NT2/D1 (cell line): Measurements from ENCODE around the gene ZNF296.

ENCODE experiments used
- DNase-seq: peaks from one replicate; pipeline ENCODE4 v3.0.0-alpha.2; 2011; ENCODE audit warnings: low read depth, low spot score
- H3K27me3 ChIP-seq: 2 replicates; pipeline ENCODE4 v1.6.0; 2011; ENCODE audit warnings: mild to moderate bottlenecking; ENCODE audit not compliant: insufficient read length, insufficient read depth
- H3K36me3 ChIP-seq: 2 replicates; pipeline ENCODE4 v1.6.1; 2011; ENCODE audit warnings: mild to moderate bottlenecking, low read length, mixed read lengths; ENCODE audit not compliant: insufficient read depth, insufficient read length
- H3K4me1 ChIP-seq: 2 replicates; pipeline ENCODE4 v1.5.1; 2011; ENCODE audit not compliant: insufficient read depth, insufficient read length
- H3K4me3 ChIP-seq: 2 replicates; pipeline ENCODE4 v1.5.1; 2011; ENCODE audit warnings: low read depth; ENCODE audit not compliant: insufficient read length
- H3K9ac ChIP-seq: 2 replicates; pipeline ENCODE4 v1.6.0; 2011; ENCODE audit warnings: low read depth; ENCODE audit not compliant: insufficient read length
- H3K9me3 ChIP-seq: 2 replicates; pipeline ENCODE4 v1.5.1; 2011; ENCODE audit warnings: mild to moderate bottlenecking, low read length; ENCODE audit not compliant: insufficient read depth
- SUZ12 ChIP-seq: IDR thresholded peaks from 2 replicates; pipeline ENCODE4 v1.6.1; 2011; ENCODE audit not compliant: insufficient read length, insufficient read depth; ENCODE audit errors: extremely low read depth
- YY1 ChIP-seq: IDR thresholded peaks from 2 replicates; pipeline ENCODE4 v1.6.1; 2011; ENCODE audit not compliant: insufficient read length, insufficient read depth
- ZNF274 ChIP-seq: IDR thresholded peaks from 2 replicates; pipeline ENCODE4 v1.6.1; 2011; ENCODE audit warnings: mild to moderate bottlenecking, low read depth, low read length

The ZNF296 gene

DNA sequence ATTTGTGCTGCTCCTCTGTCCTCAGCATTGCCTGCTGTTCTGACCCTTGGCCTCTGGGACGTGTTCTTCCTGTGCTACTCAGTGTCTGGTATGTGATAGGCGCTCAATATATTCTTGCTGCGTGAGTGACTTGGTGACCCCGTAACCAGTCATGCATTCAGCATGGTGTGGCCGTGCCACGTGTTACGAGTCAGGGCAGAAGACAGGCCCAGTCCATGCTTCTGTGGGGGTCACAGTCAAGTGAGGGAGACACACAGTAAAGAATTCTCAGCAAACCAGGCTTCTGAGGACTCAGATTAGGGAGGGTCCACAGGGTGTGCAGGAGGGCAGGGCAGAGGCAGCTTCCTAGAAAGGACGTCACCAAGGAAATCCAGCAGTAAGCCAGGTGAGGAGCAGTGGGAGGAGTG, 24.6 kb upstream of the ZNF296 start:
- H3K4me1 ChIP-seq, result peaks cover 34% of the 10 kb centered on the region
- H3K9me3 ChIP-seq, result no peaks in the 10 kb centered on the region

DNA sequence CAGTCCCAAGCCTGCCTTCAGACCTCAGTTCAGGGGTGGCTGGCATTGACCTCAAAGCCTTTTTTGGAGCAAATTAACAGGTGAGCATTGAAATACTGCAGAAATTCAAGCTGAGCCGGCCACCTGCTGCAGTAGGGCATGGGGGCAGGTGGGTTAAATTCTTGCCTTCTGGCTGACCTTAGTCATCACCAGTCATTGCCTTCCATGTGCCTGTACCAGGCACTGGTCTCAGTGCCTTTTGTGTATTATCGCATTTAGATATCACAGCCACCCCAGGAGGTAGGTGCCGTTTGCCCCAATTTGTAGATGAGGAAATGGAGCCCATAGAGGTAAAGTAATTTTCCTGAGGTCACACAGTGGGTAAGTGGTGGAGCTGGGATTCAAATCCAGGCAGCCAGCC, 23.9 kb upstream of the ZNF296 start:
- TF ChIP-seq ZNF274, result no peak
- no peak for TF ChIP-seq SUZ12
- no peak for TF ChIP-seq YY1
- H3K9me3 ChIP-seq, result no peaks in the 10 kb centered on the region
- no peak for DNase-seq
- peaks cover 34% of the 10 kb centered on the region for H3K4me1 ChIP-seq
- H3K27me3 ChIP-seq, result no peaks in the 10 kb centered on the region
- H3K36me3 ChIP-seq, result peaks cover 35% of the 10 kb centered on the region
- no peak overlapping the region for H3K9ac ChIP-seq
- no peak overlapping the region for H3K4me3 ChIP-seq

More for the DNA sequence above, 24.6 kb upstream of the ZNF296 start:
- H3K4me3 ChIP-seq, result no peak overlapping the region
- H3K36me3 ChIP-seq, result peaks cover 29% of the 10 kb centered on the region
- TF ChIP-seq YY1 (no peak), ZNF274 (no peak), SUZ12 (no peak)
- no peaks in the 10 kb centered on the region for H3K27me3 ChIP-seq
- DNase-seq, result no peak
- H3K9ac ChIP-seq, result no peak overlapping the region

DNA sequence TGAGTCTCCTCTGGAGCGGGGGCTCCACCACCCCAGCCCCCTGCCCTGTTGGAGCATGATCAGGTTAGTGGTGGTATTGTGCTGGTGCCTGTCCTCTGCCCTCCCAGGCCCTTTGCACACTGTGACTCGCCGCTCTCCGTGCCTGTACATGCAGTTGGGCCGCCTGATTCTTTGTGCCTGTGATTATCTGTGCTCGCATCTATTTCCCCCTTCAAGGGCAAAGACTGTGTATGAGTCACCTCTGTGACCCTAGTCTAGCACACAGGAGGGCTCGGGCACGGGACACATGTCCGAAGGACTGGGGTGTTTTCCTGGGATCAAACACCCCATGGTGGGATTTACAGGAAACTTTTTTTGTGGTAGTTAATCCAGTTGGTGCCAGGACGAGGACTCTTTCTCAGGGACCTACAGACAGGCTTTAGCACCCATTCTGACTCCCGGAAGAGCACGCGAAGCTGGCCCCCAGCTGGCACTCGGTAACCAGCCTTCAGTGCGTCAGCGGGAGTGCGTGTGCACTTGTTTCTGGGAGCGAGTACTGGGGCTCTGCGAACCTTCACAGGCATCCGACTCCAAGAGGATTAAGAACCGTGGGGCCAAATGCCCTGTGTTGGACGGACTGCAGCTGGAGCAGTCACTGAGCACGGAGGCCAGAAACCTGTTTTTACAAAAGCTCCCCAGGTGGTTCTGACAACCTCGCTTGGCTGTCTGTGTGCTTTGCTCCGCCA, 23.4 kb upstream of the ZNF296 start:
- H3K4me1 ChIP-seq, result peaks cover 32% of the 10 kb centered on the region
- H3K27me3 ChIP-seq, result no peaks in the 10 kb centered on the region
- peak overlapping the region; percentile 37 for H3K9ac ChIP-seq
- no peak overlapping the region for H3K4me3 ChIP-seq
- TF ChIP-seq SUZ12, result no peak
- H3K9me3 ChIP-seq, result no peaks in the 10 kb centered on the region
- no peak for DNase-seq
- H3K36me3 ChIP-seq, result peaks cover 40% of the 10 kb centered on the region

DNA sequence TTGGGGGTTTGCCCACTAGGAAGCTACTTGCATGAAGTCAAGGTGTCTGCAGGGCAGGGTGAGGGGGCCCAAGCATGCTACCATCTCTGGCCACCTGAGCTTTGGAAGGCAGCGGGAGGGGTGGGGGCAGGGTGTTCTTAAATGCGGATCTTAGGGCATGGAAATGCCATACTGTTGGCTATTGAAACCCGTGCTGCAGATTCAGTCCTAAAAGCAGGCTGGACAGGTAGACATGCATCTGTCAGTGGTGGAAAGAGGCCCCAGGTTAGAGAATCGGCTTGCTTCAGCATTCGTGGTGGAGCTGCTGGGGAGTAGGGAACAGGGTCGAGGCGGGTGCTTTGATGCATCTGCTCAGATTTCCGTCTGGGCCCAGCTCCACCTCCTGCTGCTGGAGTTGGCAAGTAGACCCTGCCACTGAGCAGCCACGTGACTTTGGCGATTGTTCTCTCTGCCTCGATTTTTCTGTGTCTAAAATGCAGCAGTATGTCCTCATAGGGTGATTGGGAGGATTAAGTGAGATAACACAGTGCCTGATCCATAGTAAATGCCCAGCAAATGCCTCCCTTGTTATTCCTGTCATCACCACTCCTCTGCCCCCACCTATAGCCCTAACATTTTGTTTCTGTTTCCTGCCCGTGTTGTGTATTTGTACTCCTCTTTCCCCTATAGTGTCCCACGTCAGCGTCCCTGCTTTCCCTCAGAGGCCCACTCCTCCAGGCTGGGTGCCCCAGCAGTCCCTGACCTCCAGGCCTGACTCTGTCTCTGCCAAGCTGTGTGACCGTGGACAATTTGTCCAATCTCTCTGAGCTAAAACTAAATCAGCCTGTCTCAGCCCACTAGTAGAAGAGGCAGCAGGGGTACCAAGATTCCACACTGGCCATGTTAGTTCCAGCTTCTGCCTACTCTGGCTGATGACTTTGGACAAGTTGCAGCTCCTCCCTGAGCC, 22.5 kb upstream of the ZNF296 start:
- H3K4me3 ChIP-seq, result no peak overlapping the region
- H3K4me1 ChIP-seq, result peaks cover 33% of the 10 kb centered on the region
- H3K9ac ChIP-seq, result peak overlapping the region; percentile 50

GRCh38 chr19:45097776-45098520, 21.7 kb upstream of the ZNF296 start:
- DNase-seq, result no peak
- no peak for TF ChIP-seq SUZ12
- Histone ChIP-seq H3K27me3 (no peaks in the 10 kb centered on the region), H3K4me3 (peak overlapping the region; percentile 4), H3K4me1 (peaks cover 30% of the 10 kb centered on the region), H3K36me3 (peaks cover 39% of the 10 kb centered on the region), H3K9ac (peak overlapping the region; percentile 50), H3K9me3 (no peaks in the 10 kb centered on the region)

More for the DNA sequence above, 22.5 kb upstream of the ZNF296 start:
- H3K27me3 ChIP-seq, result no peaks in the 10 kb centered on the region
- no peaks in the 10 kb centered on the region for H3K9me3 ChIP-seq
- no peak for DNase-seq
- TF ChIP-seq ZNF274, result no peak
- no peak for TF ChIP-seq SUZ12
- TF ChIP-seq YY1, result no peak
- H3K36me3 ChIP-seq, result peaks cover 41% of the 10 kb centered on the region

DNA sequence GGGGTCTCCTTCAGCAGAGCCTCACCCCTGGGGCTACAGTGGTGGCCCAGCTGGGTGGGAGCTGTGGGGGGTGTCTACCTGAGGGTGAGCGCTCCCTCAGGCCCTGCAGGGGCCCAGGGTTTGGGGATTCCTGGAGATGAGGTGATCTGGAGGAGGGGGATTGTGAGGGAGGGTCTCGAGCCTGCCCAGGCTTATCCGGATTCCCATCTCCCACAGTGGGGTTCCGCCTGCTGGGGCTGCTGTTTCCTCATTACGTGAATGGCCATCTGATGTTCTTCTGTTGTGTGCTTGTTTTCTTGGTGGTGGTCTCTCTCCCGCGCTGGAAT, 21.1 kb upstream of the ZNF296 start:
- DNase-seq, result no peak
- Histone ChIP-seq H3K36me3 (peaks cover 38% of the 10 kb centered on the region), H3K4me3 (no peak overlapping the region), H3K9me3 (no peaks in the 10 kb centered on the region), H3K4me1 (peaks cover 26% of the 10 kb centered on the region), H3K9ac (no peak overlapping the region), H3K27me3 (no peaks in the 10 kb centered on the region)
- no peak for TF ChIP-seq SUZ12
- TF ChIP-seq ZNF274, result no peak
- no peak for TF ChIP-seq YY1

GRCh38 chr19:45096700-45097099, 20.4 kb upstream of the ZNF296 start:
- Histone ChIP-seq H3K9me3 (no peaks in the 10 kb centered on the region), H3K27me3 (no peaks in the 10 kb centered on the region), H3K36me3 (peaks cover 38% of the 10 kb centered on the region), H3K9ac (no peak overlapping the region), H3K4me3 (no peak overlapping the region), H3K4me1 (peaks cover 25% of the 10 kb centered on the region)
- no peak for DNase-seq
- no peak for TF ChIP-seq YY1
- no peak for TF ChIP-seq ZNF274
